Fibroblast of the aortic adventitia (primary cell): ENCODE data around the gene C20orf141. TPM values are rescaled to one million over a fixed set of nuclear protein-coding genes. Genes with fewer than 3 reads are reported as not detected.

ENCODE experiments used
- DNase-seq: peaks from one replicate; pipeline ENCODE4 v3.0.0-alpha.2; 2010; ENCODE audit warnings: low read depth
- H3K4me3 ChIP-seq: 2 replicates; pipeline ENCODE4 v1.5.1; 2011; ENCODE audit warnings: low read depth, mild to moderate bottlenecking, control low read depth, low read length, moderate library complexity
- CTCF ChIP-seq: IDR thresholded peaks from 2 replicates; pipeline ENCODE4 v1.5.1; 2011; ENCODE audit warnings: mild to moderate bottlenecking, low read length, control low read depth, inconsistent platforms; ENCODE audit not compliant: insufficient read depth
- total RNA-seq: library from RNA; depleted of rRNA; stranded (reverse); fragments of >200 nt; gene quantifications from 2 replicates; pipeline ENCODE4 v1.2.3, GENCODE V29; 2012; ENCODE audit warnings: low replicate concordance

The C20orf141 gene
- total RNA-seq, 1 donor = not detected

DNA sequence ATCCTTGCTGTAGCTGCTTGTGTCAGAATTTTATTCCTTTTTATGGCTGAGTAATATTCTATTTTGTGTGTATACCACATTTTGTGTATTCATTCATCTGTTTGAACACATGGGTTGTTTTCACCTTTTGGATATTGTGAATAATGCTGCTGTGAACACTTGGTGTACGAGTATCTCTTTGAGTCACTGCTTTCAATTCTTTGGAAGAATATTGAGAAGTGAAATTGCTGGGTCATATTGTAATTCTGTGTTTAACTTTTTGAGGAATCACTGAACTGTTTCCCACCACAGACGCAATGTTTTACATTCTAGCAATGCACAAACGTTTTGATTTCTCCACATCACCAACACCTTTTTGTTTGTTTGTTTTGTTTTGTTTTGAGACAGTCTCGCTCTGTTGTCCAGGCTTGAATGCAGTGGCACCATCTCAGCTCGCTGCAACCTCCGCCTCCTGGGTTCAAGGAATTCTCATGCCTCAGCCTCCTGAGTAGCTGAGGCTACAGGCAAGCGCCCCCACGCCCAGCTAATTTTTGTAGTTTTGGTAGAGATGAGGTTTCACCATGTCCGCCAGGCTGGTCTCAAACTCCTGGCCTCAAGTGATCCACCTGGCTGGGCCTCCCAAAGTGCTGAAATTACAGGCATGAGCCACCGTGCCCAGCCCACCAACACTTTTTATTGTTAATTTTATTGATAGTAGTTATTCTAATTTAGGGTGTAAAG is 36.0 kb upstream of the C20orf141 start:
- no peak overlapping the region for H3K4me3 ChIP-seq
- DNase-seq = no peak
- TF ChIP-seq CTCF = no peak

GRCh38 chr20:2780948-2781347 is 33.8 kb upstream of the C20orf141 start:
- DNase-seq = no peak
- TF ChIP-seq CTCF = no peak

DNA sequence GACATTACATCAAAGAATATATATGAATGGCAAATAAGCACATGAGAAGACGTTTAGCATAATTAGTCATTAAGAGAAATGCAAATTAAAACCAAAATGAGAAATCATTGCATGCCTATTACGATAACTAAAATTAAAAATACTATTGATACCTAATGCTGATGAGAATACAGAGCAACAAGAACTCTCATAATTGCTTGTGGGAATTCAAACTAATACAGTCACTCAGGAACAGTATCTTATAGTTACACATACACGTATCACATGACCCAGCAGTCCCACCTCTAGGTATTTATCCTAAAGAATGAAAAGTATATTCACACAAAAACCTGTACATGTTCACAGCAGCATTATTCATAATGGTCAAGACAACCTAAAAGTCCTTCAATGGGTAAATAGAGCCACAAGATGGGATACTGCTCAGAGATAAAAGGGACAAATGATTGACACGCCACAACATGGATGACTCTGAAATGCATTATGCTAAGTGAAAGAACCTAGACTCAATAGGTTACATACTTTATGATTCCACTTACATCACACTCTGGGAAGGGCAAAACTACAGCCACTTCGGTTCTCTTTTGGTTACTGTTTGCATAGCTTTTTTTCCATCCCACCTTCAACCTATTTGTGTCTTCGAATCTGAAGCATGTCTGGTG is 30.8 kb upstream of the C20orf141 start:
- no peak for DNase-seq
- TF ChIP-seq CTCF = no peak

More at GRCh38 chr20:2780948-2781347, 33.8 kb upstream of the C20orf141 start:
- H3K4me3 ChIP-seq = no peak overlapping the region

DNA sequence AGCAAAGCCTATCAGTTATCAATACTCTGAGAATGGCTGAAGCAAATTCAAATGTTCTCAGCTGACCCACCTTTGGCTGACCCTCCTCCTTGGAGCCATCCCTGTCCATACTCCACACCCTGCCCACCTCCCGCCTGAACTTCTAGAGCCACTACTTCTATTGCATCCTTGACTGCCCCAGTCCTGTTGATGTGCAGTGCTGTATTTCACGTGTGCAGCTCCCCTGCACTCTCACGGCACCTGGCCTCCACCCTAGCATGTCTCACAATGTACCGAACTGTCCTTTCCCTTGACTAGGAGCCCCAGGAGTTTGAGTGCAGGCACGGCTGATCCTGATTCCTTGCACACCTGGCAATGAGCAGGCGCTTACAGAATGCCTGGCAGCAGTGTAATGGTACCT is 21.3 kb upstream of the C20orf141 start:
- no peak overlapping the region for H3K4me3 ChIP-seq
- no peak for TF ChIP-seq CTCF
- no peak for DNase-seq

More for the DNA sequence above, 30.8 kb upstream of the C20orf141 start:
- no peak overlapping the region for H3K4me3 ChIP-seq

- DNase-seq = no peak
- H3K4me3 ChIP-seq = no peak overlapping the region
- TF ChIP-seq CTCF = no peak
These were observed 20.5 kb upstream of the C20orf141 start for GRCh38 chr20:2794202-2794748.

DNA sequence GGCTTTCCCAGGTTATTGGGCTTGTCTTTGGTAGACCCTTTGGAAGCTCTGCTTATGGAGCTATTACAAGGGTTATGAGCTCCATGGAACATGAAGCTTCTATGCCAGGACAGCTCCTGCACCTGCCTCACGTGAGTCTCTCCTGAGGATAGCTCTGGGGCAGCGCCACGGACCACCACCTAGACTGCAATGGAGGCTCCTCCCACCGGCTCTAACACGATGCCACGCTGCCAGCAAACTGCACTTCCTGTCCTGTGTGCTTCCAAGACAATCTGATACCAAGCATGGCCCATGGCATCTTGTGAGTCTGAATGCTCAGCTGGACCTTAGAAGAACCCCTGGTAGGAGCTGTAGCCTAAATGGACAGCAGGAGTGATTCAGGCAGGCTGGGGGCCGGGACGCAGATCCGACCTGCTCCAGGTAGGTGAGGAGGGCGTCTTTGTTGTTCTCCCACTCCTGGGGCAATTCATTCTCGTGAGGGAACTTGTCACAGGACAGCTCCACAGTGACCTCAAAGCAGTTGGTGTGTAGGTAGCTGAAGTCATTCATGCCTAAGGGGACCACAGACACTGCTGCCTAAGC is 19.8 kb upstream of the C20orf141 start:
- H3K4me3 ChIP-seq = no peak overlapping the region
- no peak for TF ChIP-seq CTCF
- DNase-seq = no peak
